ENCODE results near the gene HOXC6. TPM values are rescaled to one million over a fixed set of nuclear protein-coding genes. Genes with fewer than 3 reads are reported as not detected.

Gene HOXC6
- total RNA-seq, 2 donors from 2014 or later = not detected

- Histone ChIP-seq H3K9me3 (no peaks in the 10 kb centered on the region), H3K4me1 (peaks cover 0 to 28% of the 10 kb centered on the region in 2 donors), H3K27me3 (peaks cover 78 to 89% of the 10 kb centered on the region in 2 donors), H3K36me3 (no peaks in the 10 kb centered on the region), H3K4me3 (peak overlapping the region in 1 of 2 donors; percentile 1), H3K27ac (no peak overlapping the region)
- TF ChIP-seq CTCF (IDR thresholded peaks at IDR 0.05) = no peak
- DNase-seq (ENCODE audit: low spot score) = no peak
Observed at GRCh38 chr12:53985692-53985993, 42.6 kb upstream of the HOXC6 start.

GRCh38 chr12:53985994-53986685 is 42.1 kb upstream of the HOXC6 start:
- H3K27ac ChIP-seq = no peak overlapping the region
- peak overlapping the region in 1 of 2 donors; percentile 1 for H3K4me3 ChIP-seq
- H3K27me3 ChIP-seq = peaks cover 80 to 94% of the 10 kb centered on the region in 2 donors

GRCh38 chr12:53986686-53987483 is 41.4 kb upstream of the HOXC6 start:
- no peak overlapping the region for H3K27ac ChIP-seq
- H3K4me1 ChIP-seq = peaks cover 0 to 28% of the 10 kb centered on the region in 2 donors
- H3K27me3 ChIP-seq = peaks cover 79 to 96% of the 10 kb centered on the region in 2 donors
- TF ChIP-seq CTCF (IDR thresholded peaks at IDR 0.05) = no peak
- DNase-seq (ENCODE audit: low spot score) = no peak
- H3K36me3 ChIP-seq = no peaks in the 10 kb centered on the region
- no peak overlapping the region for H3K4me3 ChIP-seq
- H3K9me3 ChIP-seq = no peaks in the 10 kb centered on the region

More at GRCh38 chr12:53985994-53986685, 42.1 kb upstream of the HOXC6 start:
- Histone ChIP-seq H3K9me3 (no peaks in the 10 kb centered on the region), H3K4me1 (peaks cover 0 to 28% of the 10 kb centered on the region in 2 donors), H3K36me3 (no peaks in the 10 kb centered on the region)
- no peak for DNase-seq (ENCODE audit: low spot score)
- no peak for TF ChIP-seq CTCF (IDR thresholded peaks at IDR 0.05)

GRCh38 chr12:53987787-53988230 is 40.4 kb upstream of the HOXC6 start:
- TF ChIP-seq CTCF (IDR thresholded peaks at IDR 0.05) = no peak
- H3K36me3 ChIP-seq = no peaks in the 10 kb centered on the region
- peaks cover 77 to 95% of the 10 kb centered on the region in 2 donors for H3K27me3 ChIP-seq
- peaks cover 0 to 28% of the 10 kb centered on the region in 2 donors for H3K4me1 ChIP-seq
- no peak overlapping the region for H3K27ac ChIP-seq
- DNase-seq (ENCODE audit: low spot score) = no peak
- no peaks in the 10 kb centered on the region for H3K9me3 ChIP-seq
- H3K4me3 ChIP-seq = no peak overlapping the region

- peaks cover 77 to 95% of the 10 kb centered on the region in 2 donors for H3K27me3 ChIP-seq
- TF ChIP-seq CTCF (IDR thresholded peaks at IDR 0.05) = no peak
- H3K4me3 ChIP-seq = no peak overlapping the region
- no peaks in the 10 kb centered on the region for H3K9me3 ChIP-seq
- no peak for DNase-seq (ENCODE audit: low spot score)
- no peak overlapping the region for H3K27ac ChIP-seq
- H3K4me1 ChIP-seq = peaks cover 0 to 28% of the 10 kb centered on the region in 2 donors
- no peaks in the 10 kb centered on the region for H3K36me3 ChIP-seq
Observed at GRCh38 chr12:53988541-53989226, 39.6 kb upstream of the HOXC6 start.
